AG04449 (cell line): ENCODE measurements around the gene ASCC1.

Source experiments
- CTCF ChIA-PET: fragments of 350-600 bp; formaldehyde crosslinking; extraction: SDS; loops from one replicate; lab custom pipeline; 2021; ENCODE audit warnings: antibody characterized with exemption; lab: Yijun Ruan, JAX
- POLR2A ChIA-PET: fragments of 400-600, 350-600 bp; formaldehyde crosslinking; extraction: SDS; loops from one replicate; lab custom pipeline; 2020; ENCODE audit warnings: antibody characterized with exemption, inconsistent platforms; lab: Yijun Ruan, JAX
- DNase-seq: peaks from one replicate; pipeline ENCODE4 v3.0.0-alpha.2; 2010; ENCODE audit warnings: low read depth, low spot score
- H3K4me3 ChIP-seq: 2 replicates; pipeline ENCODE4 v1.5.1; 2011; ENCODE audit warnings: low read depth, mild to moderate bottlenecking, control low read depth, low read length
- CTCF ChIP-seq: IDR thresholded peaks from one replicate; pipeline ENCODE4 v1.5.1; 2011; ENCODE audit warnings: mild to moderate bottlenecking, moderate library complexity, low read length, control low read depth, inconsistent platforms; ENCODE audit not compliant: insufficient read depth; ENCODE audit errors: missing control alignments

ASCC1 gene

DNA sequence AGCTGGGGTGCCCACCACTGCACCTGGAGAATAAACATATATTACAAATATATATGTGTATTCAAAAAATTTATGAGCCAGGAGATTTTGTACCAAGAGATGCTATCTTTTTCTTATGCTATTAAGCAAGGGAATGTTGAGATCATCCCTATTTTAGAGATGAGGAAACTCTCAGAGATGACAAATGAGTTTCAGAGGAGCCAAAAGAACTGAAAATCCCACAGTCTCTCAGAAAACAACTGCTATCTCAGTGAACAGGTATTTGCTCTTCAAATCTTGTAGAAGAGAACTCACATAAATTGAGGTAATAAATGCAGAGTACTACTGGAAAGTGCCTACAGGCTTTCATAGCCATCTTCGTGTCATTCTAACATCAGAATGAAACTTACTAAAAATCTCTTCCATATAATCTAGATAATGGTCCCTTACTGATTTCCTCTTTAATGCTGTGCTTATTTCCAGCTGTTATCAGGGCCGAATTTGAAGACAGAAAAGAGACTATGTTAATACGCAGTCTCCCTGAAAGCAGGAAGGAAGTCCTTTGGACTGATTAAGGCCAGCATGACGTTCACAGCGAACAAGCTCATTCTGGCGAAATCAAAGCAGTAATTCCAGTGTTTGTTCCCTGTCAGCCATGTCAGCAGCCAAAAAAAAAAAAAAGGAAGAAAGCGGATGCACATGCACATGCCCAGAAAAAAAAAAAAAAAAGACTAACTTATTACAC is 29.7 kb downstream of the ASCC1 start:
- DNase-seq: no peak
- no peak overlapping the region for H3K4me3 ChIP-seq
- TF ChIP-seq CTCF: no peak
- POLR2A ChIA-PET: no interaction called here
- CTCF ChIA-PET: no interaction called here

- CTCF ChIA-PET: interaction anchor here (2.2 kb wide), 1 partner anchor 135 kb away, joined by 6 read pairs; no protein-coding TSS in a partner anchor
- H3K4me3 ChIP-seq: no peak overlapping the region
- POLR2A ChIA-PET: no interaction called here
- no peak for TF ChIP-seq CTCF
- DNase-seq: no peak
Observed at GRCh38 chr10:72184156-72184555, 31.9 kb downstream of the ASCC1 start.

DNA sequence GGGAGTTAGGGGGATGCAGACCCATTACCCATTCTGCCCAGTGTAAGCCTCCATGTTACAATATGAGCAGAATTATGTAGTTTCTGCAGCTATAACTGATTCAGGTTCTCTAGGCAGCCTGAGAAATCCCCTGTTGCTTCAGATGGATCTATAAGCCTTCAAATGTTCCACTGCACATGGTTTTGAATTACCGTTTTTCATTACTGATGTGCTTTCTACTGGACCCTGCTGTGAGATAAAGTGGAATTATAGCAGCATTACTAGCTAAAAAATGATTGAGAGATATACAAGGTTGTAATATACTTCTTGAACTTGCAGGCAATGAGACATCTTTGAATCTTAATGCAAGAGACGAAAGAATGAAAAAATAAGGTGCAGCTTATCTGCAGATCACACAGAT is 38.6 kb downstream of the ASCC1 start:
- TF ChIP-seq CTCF: no peak
- H3K4me3 ChIP-seq: no peak overlapping the region
- CTCF ChIA-PET: interaction anchor here (1.1 kb wide), 2 partner anchors 41 to 52 kb away, joined by 3 to 4 read pairs; no protein-coding TSS in a partner anchor
- POLR2A ChIA-PET: no interaction called here
- no peak for DNase-seq

DNA sequence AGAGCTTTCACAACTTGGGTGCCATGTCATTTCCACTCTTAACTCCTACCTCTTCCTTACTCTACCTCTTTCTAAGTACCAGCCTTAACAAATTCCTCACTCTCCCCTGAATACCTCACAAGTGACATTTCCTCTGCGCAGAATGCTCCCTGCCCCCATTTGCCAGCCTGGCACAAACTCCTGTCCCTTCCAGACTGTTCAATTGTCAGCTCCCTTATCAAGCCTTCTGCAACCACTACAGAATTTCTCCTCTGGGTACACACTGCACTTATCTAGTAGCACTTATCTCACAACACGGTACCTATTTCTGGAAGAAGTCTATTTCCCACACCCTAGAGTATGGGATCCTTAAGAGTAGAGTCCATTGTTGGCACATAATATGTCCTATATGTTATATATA is 39.4 kb downstream of the ASCC1 start:
- POLR2A ChIA-PET: no interaction called here

GRCh38 chr10:72175149-72175548 is 40.9 kb downstream of the ASCC1 start:
- H3K4me3 ChIP-seq: no peak overlapping the region
- no peak for DNase-seq
- ChIA-PET POLR2A (no interaction called here), CTCF (interaction anchor here (1.1 to 1.4 kb wide), 3 partner anchors 10 to 162 kb away, joined by 3 to 4 read pairs (median 4); no protein-coding TSS in a partner anchor)
- TF ChIP-seq CTCF: no peak

More for the DNA sequence above, 39.4 kb downstream of the ASCC1 start:
- no peak overlapping the region for H3K4me3 ChIP-seq
- TF ChIP-seq CTCF: no peak
- no peak for DNase-seq
- CTCF ChIA-PET: interaction anchor here (1.1 kb wide), 1 partner anchor 51 kb away, joined by 4 read pairs; no protein-coding TSS in a partner anchor

DNA sequence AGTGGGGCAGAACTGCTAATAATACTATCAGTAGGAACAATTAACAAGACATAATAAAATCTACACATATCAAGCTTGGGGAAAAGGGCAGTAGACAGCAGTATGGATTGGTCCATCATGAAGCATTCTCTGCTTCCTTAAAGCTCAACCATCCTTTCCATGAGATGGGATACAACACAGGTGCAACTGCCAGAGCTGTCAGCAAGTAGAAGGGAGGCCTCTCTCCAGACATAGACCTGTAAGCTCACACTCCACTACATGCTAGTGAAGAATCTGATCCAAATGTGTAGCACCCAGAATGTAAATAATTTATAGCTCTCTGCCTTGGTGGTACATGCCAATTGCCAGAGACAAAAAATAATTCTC is 41.8 kb downstream of the ASCC1 start:
- TF ChIP-seq CTCF: no peak
- POLR2A ChIA-PET: no interaction called here
- no peak overlapping the region for H3K4me3 ChIP-seq
- no peak for DNase-seq
- CTCF ChIA-PET: interaction anchor here (1.4 kb wide), 2 partner anchors 16 to 163 kb away, joined by 3 to 4 read pairs; no protein-coding TSS in a partner anchor
